H1 (cell line): ENCODE data around the gene USP24. TPM values are rescaled to one million over a fixed set of nuclear protein-coding genes. Genes with fewer than 3 reads are reported as not detected.
"Not testable (repeated sequence)": the region's sequence is repeated elsewhere in the genome, so short reads cannot be mapped to it uniquely, and the experiment has no call there.

Source experiments
- CTCF ChIA-PET: fragments of 300-600 bp; sonication (Branson Sonifier 250); formaldehyde crosslinking; loops from one replicate; lab custom pipeline; 2021; ENCODE audit not compliant: partially characterized antibody; lab: Charles Lee
- POLR2A ChIA-PET: fragments of 300-600 bp; sonication (Branson Sonifier 250); formaldehyde crosslinking; loops from one replicate; lab custom pipeline; 2021; ENCODE audit warnings: inconsistent platforms; ENCODE audit not compliant: partially characterized antibody; lab: Charles Lee
- DNase-seq, 2 experiments: peaks; one replicate each; pipeline versions ENCODE4 v3.0.0 to v3.0.0-alpha.2; 2010 to 2022; ENCODE audit warnings: low spot score in 2 of 2, low read depth in 1 of 2, mixed read lengths in 1 of 2
- FAIRE-seq: peaks from 2 replicates; lab custom pipeline; 2011; peaks lifted over from hg19 to GRCh38; lab: Jason Lieb, UNC
- H2AFZ ChIP-seq: 2 replicates; pipeline ENCODE4 v1.8.1; 2012; ENCODE audit warnings: low read length, inconsistent platforms
- H2AK5ac ChIP-seq: 2 replicates; pipeline ENCODE4 v1.6.1; 2013; ENCODE audit warnings: low read depth, low read length
- H2BK120ac ChIP-seq: replicated peaks from 2 replicates; pipeline ENCODE3; 2013; ENCODE audit warnings: low read depth, low read length, inconsistent platforms
- H2BK12ac ChIP-seq: 2 replicates; pipeline ENCODE4 v1.6.1; 2013; ENCODE audit warnings: low read depth, low read length
- H2BK15ac ChIP-seq: 2 replicates; pipeline ENCODE4 v1.6.1; 2013; ENCODE audit warnings: low read length
- H2BK20ac ChIP-seq: 2 replicates; pipeline ENCODE4 v1.6.1; 2013; ENCODE audit warnings: low read length
- H2BK5ac ChIP-seq: 2 replicates; pipeline ENCODE4 v1.6.1; 2013; ENCODE audit warnings: low read depth, low read length
- H3K14ac ChIP-seq: 2 replicates; pipeline ENCODE4 v1.6.1; 2013; ENCODE audit warnings: inconsistent platforms; ENCODE audit not compliant: insufficient read length
- H3K18ac ChIP-seq: 2 replicates; pipeline ENCODE4 v1.6.1; 2013; ENCODE audit warnings: low read length; ENCODE audit errors: extremely low read depth
- H3K23ac ChIP-seq: 2 replicates; pipeline ENCODE4 v1.6.1; 2013; ENCODE audit warnings: inconsistent platforms; ENCODE audit not compliant: insufficient read length
- H3K23me2 ChIP-seq: 2 replicates; pipeline ENCODE4 v1.6.1; 2013; ENCODE audit warnings: low read depth, low read length
- H3K27ac ChIP-seq: 2 replicates; pipeline ENCODE4 v1.6.1; 2011; ENCODE audit warnings: low read depth, low read length, inconsistent platforms
- H3K27me3 ChIP-seq, 4 experiments: replicated peaks in 1 of 4; 1 replicate in 1 of 4; 2 replicates in 3 of 4; pipeline versions ENCODE4 v1.6.1 to v1.8.1; 2011 to 2013; ENCODE audit warnings: low read length in 3 of 4, mild to moderate bottlenecking in 3 of 4, inconsistent platforms in 2 of 4, mixed read lengths in 2 of 4, moderate library complexity in 1 of 4; ENCODE audit not compliant: control insufficient read depth in 3 of 4, insufficient read depth in 3 of 4; ENCODE audit errors: extremely low read depth in 1 of 4
- H3K36me3 ChIP-seq, 4 experiments: 2 replicates each; pipeline versions ENCODE4 v1.6.1 to v1.8.1; 2011 to 2013; ENCODE audit warnings: mild to moderate bottlenecking in 4 of 4, low read length in 3 of 4, moderate library complexity in 2 of 4, control low read depth in 1 of 4, inconsistent platforms in 1 of 4; ENCODE audit not compliant: insufficient read depth in 4 of 4, control insufficient read depth in 2 of 4
- H3K4ac ChIP-seq: replicated peaks from 2 replicates; pipeline ENCODE3; 2013; ENCODE audit warnings: low read length, low read depth, mixed read lengths, inconsistent platforms; ENCODE audit not compliant: insufficient read length
- H3K4me1 ChIP-seq, 4 experiments: replicated peaks in 1 of 4; 1 replicate in 1 of 4; 2 replicates in 3 of 4; pipeline versions ENCODE4 v1.6.1 to v1.8.1; 2011 to 2013; ENCODE audit warnings: low read length in 3 of 4, inconsistent platforms in 2 of 4, mixed read lengths in 1 of 4; ENCODE audit not compliant: insufficient read depth in 4 of 4, control insufficient read depth in 3 of 4
- H3K4me2 ChIP-seq, 2 experiments: 2 replicates each; pipeline versions ENCODE4 v1.6.1 to v1.8.1; 2011 to 2013; ENCODE audit warnings: low read depth in 2 of 2, low read length in 2 of 2, control low read depth in 1 of 2, inconsistent platforms in 1 of 2, mild to moderate bottlenecking in 1 of 2; ENCODE audit not compliant: insufficient read depth in 1 of 2
- H3K4me3 ChIP-seq, 4 experiments: fragments of 200-600, 300-600 bp in 1 of 4; sonication (generic), shearing (Covaris generic), sonication (Bioruptor Twin) in 1 of 4; 2 replicates each; pipeline versions ENCODE4 v1.5.1 to v1.8.1; 2011 to 2016; ENCODE audit warnings: low read length in 4 of 4, low read depth in 3 of 4, control low read depth in 2 of 4, inconsistent platforms in 2 of 4, mild to moderate bottlenecking in 2 of 4, mixed read lengths in 1 of 4, moderate library complexity in 1 of 4; ENCODE audit not compliant: insufficient read depth in 2 of 4; ENCODE audit errors: extremely low read depth in 1 of 4
- H3K56ac ChIP-seq: replicated peaks from 2 replicates; pipeline ENCODE3; 2013; ENCODE audit warnings: low read depth, mild to moderate bottlenecking, mixed read lengths, low read length, inconsistent platforms; ENCODE audit not compliant: insufficient read length
- H3K79me1 ChIP-seq: 2 replicates; pipeline ENCODE4 v1.6.1; 2013; ENCODE audit warnings: low read depth, low read length, control low read depth
- H3K79me2 ChIP-seq, 2 experiments: 2 replicates each; pipeline versions ENCODE4 v1.6.1 to v1.8.1; 2012 to 2013; ENCODE audit warnings: low read length in 2 of 2, mild to moderate bottlenecking in 2 of 2, inconsistent platforms in 1 of 2; ENCODE audit not compliant: insufficient read depth in 2 of 2, control insufficient read depth in 1 of 2
- H3K9ac ChIP-seq, 4 experiments: replicated peaks in 1 of 4; 1 replicate in 1 of 4; 2 replicates in 3 of 4; pipeline versions ENCODE4 v1.6.1 to v1.8.1; 2011 to 2013; ENCODE audit warnings: low read depth in 3 of 4, low read length in 3 of 4, control low read depth in 2 of 4, mild to moderate bottlenecking in 2 of 4, moderate library complexity in 2 of 4, inconsistent platforms in 1 of 4; ENCODE audit errors: extremely low read depth in 1 of 4
- H3K9me3 ChIP-seq, 2 experiments: 2 replicates each; pipeline versions ENCODE4 v1.6.1 to v1.8.1; 2012 to 2013; ENCODE audit warnings: mild to moderate bottlenecking in 2 of 2, moderate library complexity in 2 of 2, control low read depth in 1 of 2, inconsistent platforms in 1 of 2, low read depth in 1 of 2, low read length in 1 of 2, mixed read lengths in 1 of 2; ENCODE audit not compliant: insufficient read depth in 2 of 2
- H4K20me1 ChIP-seq, 2 experiments: replicated peaks in 1 of 2; 2 replicates each; pipeline versions ENCODE3 to v1.8.1; 2011 to 2013; ENCODE audit warnings: inconsistent platforms in 2 of 2, low read length in 2 of 2, mild to moderate bottlenecking in 1 of 2; ENCODE audit not compliant: insufficient read depth in 2 of 2, control insufficient read depth in 1 of 2
- H4K5ac ChIP-seq: 2 replicates; pipeline ENCODE4 v1.6.1; 2013; ENCODE audit warnings: low read length, low read depth, mixed read lengths, inconsistent platforms; ENCODE audit not compliant: insufficient read length
- H4K8ac ChIP-seq: 2 replicates; pipeline ENCODE4 v1.8.0; 2013; ENCODE audit warnings: mild to moderate bottlenecking, moderate library complexity, low read length, inconsistent platforms; ENCODE audit not compliant: insufficient read depth; ENCODE audit errors: extremely low read depth
- H4K91ac ChIP-seq: replicated peaks from 2 replicates; pipeline ENCODE3; 2013; ENCODE audit warnings: low read length, mixed read lengths, inconsistent platforms; ENCODE audit not compliant: insufficient read length
- BACH1 ChIP-seq: IDR thresholded peaks from 2 replicates; pipeline ENCODE4 v1.6.1; 2012; ENCODE audit warnings: low read length, improper control_type of control experiment
- JUN ChIP-seq: IDR thresholded peaks from 2 replicates; pipeline ENCODE4 v1.6.1; 2011; ENCODE audit warnings: low read depth, mild to moderate bottlenecking, improper control_type of control experiment, low read length
- WGBS, 2 experiments: shearing (Covaris generic) in 1 of 2; methylation state at CpG; one replicate each; pipeline versions ENCODE4 v1.1.6 to v1.1.7; 2013 to 2015; ENCODE audit warnings: low lambda C conversion rate in 2 of 2, mixed read lengths in 2 of 2, inconsistent platforms in 1 of 2, low coverage in 1 of 2, missing lambda C conversion rate in 1 of 2; ENCODE audit not compliant: insufficient replicate concordance in 2 of 2, insufficient coverage in 1 of 2, insufficient read length in 1 of 2; ENCODE audit errors: extremely low coverage in 1 of 2, missing lambda C conversion rate in 1 of 2; 5-methylcytosine and 5-hydroxymethylcytosine counted together
- polyA plus RNA-seq, 7 experiments: library from polyadenylated mRNA; depleted of rRNA in 3 of 7; stranded (reverse) in 5 of 7; unstranded in 2 of 7; fragments of >200 nt in 5 of 7; fragments of 200-250 nt in 2 of 7; gene quantifications; 1 replicate in 5 of 7; 2 replicates in 1 of 7; 4 replicates in 1 of 7; pipeline versions ENCODE4 v1.2.1 to v1.2.3, GENCODE V29; 2011 to 2013; ENCODE audit warnings: missing spikeins in 2 of 7, mixed read lengths in 2 of 7
- total RNA-seq: library from RNA; stranded (reverse); fragmentation: NEBNext Ultra II Directional; extraction: Animal tissue kit (Norgen Biotek cat#: 25700); gene quantifications from 2 replicates; pipeline ENCODE4 v1.2.1, GENCODE V29; 2021

Gene USP24
- total and polyA plus RNA-seq, 2 of the 8 experiments (the other 6 are each of a cell fraction or from before 2014, with no cell fraction given), result 11.1 to 34.6 TPM

DNA sequence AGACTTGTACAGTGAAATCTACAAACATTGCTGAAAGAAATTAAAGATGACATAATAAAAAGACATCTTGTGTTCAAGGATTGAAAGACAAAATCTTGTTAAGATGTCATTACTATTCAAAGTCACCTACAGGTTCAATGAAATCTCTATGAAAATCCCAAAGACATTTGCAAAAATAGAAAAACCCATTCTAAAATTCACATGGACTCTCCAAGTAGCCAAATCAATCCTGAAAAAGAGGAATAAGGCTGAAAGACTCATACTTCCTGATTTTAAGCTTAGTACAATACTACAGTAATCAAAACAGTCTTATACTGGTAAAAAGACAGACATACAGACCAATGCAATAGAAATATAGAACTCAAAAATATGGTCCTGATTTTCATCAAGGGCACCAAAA, 97.2 kb downstream of the USP24 start:
- H2AFZ ChIP-seq, result no peak overlapping the region
- H4K8ac ChIP-seq, result no peak overlapping the region
- H3K36me3 ChIP-seq, result peaks cover 5 to 44% (median 29%) of the 10 kb centered on the region in 4 experiments; a peak in 7 of 8 replicates
- H3K27ac ChIP-seq, result no peak overlapping the region
- no peak overlapping the region for H3K4me2 ChIP-seq
- ChIA-PET POLR2A (no interaction called here), CTCF (no interaction called here)
- no peak overlapping the region for H2BK20ac ChIP-seq
- no peaks in the 10 kb centered on the region for H3K23me2 ChIP-seq
- H2BK5ac ChIP-seq, result no peak overlapping the region
- no peak for DNase-seq
- H2BK120ac ChIP-seq, result no peak overlapping the region
- H3K9me3 ChIP-seq, result no peaks in the 10 kb centered on the region
- no peak for FAIRE-seq
- H4K5ac ChIP-seq, result no peak overlapping the region
- TF ChIP-seq BACH1 (no peak), JUN (no peak)
- no peak overlapping the region for H3K4ac ChIP-seq
- no peaks in the 10 kb centered on the region for H3K79me2 ChIP-seq
- no peak overlapping the region for H3K56ac ChIP-seq
- no peak overlapping the region for H3K4me3 ChIP-seq
- no peak overlapping the region for H3K14ac ChIP-seq
- no peak overlapping the region for H3K18ac ChIP-seq
- H4K20me1 ChIP-seq, result peaks cover 0 to 2% of the 10 kb centered on the region in 2 experiments
- H3K27me3 ChIP-seq, result no peaks in the 10 kb centered on the region; a peak in 1 of 7 replicates
- H2BK15ac ChIP-seq, result no peak overlapping the region
- no peaks in the 10 kb centered on the region for H3K4me1 ChIP-seq
- H2AK5ac ChIP-seq, result no peak overlapping the region
- no peak overlapping the region for H4K91ac ChIP-seq
- no peak overlapping the region for H2BK12ac ChIP-seq
- H3K79me1 ChIP-seq, result no peaks in the 10 kb centered on the region; the same call in 1 of the 2 replicates
- H3K9ac ChIP-seq, result no peak overlapping the region
- no peak overlapping the region for H3K23ac ChIP-seq

DNA sequence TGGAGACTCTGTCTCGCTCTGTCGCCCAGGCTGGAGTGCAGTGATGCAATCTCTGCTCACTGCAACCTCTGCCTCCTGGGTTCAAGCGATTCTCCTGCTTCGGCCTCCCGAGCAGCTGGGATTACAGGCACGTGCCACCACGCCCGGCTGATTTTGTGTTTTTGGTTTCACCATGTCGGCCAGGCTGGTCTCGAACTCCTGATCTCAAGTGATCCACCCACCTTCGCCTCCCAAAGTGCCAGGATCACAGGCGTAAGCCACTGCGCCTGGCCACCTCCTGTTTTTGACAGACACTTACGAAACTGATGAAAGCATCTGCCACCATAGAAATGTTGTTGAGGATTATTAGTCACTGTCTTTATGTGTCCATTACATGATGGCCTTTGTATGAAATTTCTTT, 106.2 kb downstream of the USP24 start:
- CTCF ChIA-PET, result interaction anchor here (1.2 kb wide), 1 partner anchor 10 kb away, joined by 3 read pairs; no protein-coding TSS in a partner anchor
- H2BK15ac ChIP-seq, H2AFZ ChIP-seq, H3K9me3 ChIP-seq, H4K5ac ChIP-seq, H4K8ac ChIP-seq, POLR2A ChIA-PET, H3K79me1 ChIP-seq, H3K23me2 ChIP-seq, H3K23ac ChIP-seq, H2BK120ac ChIP-seq, H2BK20ac ChIP-seq, H4K91ac ChIP-seq, H3K18ac ChIP-seq, H3K4me1 ChIP-seq, H3K4ac ChIP-seq, DNase-seq, H3K27ac ChIP-seq, H3K9ac ChIP-seq, H2BK12ac ChIP-seq, H3K27me3 ChIP-seq, H4K20me1 ChIP-seq, FAIRE-seq, H3K4me3 ChIP-seq, H2BK5ac ChIP-seq, H2AK5ac ChIP-seq, H3K4me2 ChIP-seq, H3K14ac ChIP-seq, H3K79me2 ChIP-seq, H3K56ac ChIP-seq: not testable (repeated sequence)
- peaks cover 0 to 46% (median 27%) of the 10 kb centered on the region in 4 experiments; a peak in 7 of 8 replicates for H3K36me3 ChIP-seq
- WGBS, 2 experiments, result 94% methylated on average over 14 of the region's 14 CpGs; no CpG with 5 or more reads in 1 of the 2 experiments
